Nephron progenitor cell (in vitro differentiated cells): ENCODE measurements around the gene METTL18.

ENCODE experiments used
- DNase-seq: peaks from one replicate; pipeline ENCODE4 v3.0.0; 2021
- H3K27ac Mint-ChIP-seq: 2 replicates; pipeline ENCODE4 v1.8.0; 2021; ENCODE audit warnings: mild to moderate bottlenecking, moderate library complexity, mixed read lengths
- H3K27me3 Mint-ChIP-seq: 2 replicates; pipeline ENCODE4 v1.8.0; 2021; ENCODE audit warnings: mild to moderate bottlenecking, low read depth, mixed read lengths; ENCODE audit not compliant: poor library complexity
- H3K36me3 Mint-ChIP-seq: 2 replicates; pipeline ENCODE4 v1.8.0; 2021; ENCODE audit warnings: low read depth, mixed read lengths
- H3K4me1 Mint-ChIP-seq: 2 replicates; pipeline ENCODE4 v1.8.0; 2021; ENCODE audit warnings: mixed read lengths
- H3K4me3 Mint-ChIP-seq: 2 replicates; pipeline ENCODE4 v1.8.0; 2021; ENCODE audit warnings: mild to moderate bottlenecking, moderate library complexity, mixed read lengths
- H3K9me3 Mint-ChIP-seq: 2 replicates; pipeline ENCODE4 v1.8.0; 2021; ENCODE audit warnings: mild to moderate bottlenecking, moderate library complexity, mixed read lengths
- CTCF ChIP-seq: fragments of 200-600 bp; sonication (generic); IDR thresholded peaks from 2 replicates; pipeline ENCODE4 v1.5.0; 2021; ENCODE audit warnings: antibody characterized with exemption

Gene METTL18

DNA sequence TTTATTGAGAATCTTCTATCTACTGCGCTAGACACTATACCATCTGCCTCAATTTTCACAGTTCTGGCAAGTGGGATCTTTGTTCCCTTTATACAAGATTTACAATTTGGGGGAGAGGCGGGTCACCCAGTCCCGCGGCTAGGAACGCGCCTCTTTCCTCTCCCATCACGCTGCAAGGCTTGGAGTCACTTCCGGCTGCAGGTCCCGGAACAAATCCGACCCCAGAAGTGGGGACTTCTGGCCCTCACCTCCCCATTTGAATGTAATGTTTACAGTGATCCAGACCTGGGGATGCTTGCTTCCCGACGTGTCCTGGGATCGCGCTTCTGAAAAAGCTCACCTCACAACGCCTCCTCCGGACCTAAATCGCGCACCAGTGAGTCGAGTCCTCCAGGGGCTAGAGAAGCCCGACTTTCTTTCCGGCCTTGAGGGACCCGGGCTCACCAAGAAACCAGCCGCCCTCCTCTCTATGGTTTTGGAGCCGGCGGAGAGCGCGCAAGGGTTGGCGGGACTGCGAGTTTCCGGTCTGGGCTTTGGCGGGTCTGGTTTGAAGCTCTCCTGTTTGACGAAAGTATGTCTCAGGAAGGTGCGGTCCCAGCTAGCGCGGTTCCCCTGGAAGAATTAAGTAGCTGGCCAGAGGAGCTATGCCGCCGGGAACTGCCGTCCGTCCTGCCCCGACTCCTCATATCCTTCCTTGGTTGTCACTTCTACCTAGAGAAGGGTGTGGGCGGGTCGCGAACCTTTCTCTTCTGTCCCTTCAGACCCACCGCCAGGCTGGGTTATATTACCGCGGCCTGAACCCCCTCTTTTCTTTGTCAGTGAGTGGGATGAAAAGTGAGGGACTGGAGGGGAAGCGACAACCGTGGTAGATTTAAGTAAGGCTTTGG lies at the start of gene METTL18:
METTL18 (minus strand) TSS at position 378 of the 887 bp plus-strand sequence. CDS start 1,212 bp downstream, outside the sequence.
- H3K27ac Mint-ChIP-seq: peak within 1 kb of the TSS; percentile 98
- H3K4me1 Mint-ChIP-seq: peaks cover 38% of the 10 kb centered on the region
- no peaks in the 10 kb centered on the region for H3K9me3 Mint-ChIP-seq
- peak; percentile 86 for DNase-seq
- H3K27me3 Mint-ChIP-seq: peaks cover 3% of the 10 kb centered on the region
- peaks cover 45% of the 10 kb centered on the region for H3K36me3 Mint-ChIP-seq
- no peak for TF ChIP-seq CTCF
- H3K4me3 Mint-ChIP-seq: peak within 1 kb of the TSS; percentile 87

GRCh38 chr1:169838942-169839341 lies 44.2 kb upstream of the METTL18 start:
- H3K27me3 Mint-ChIP-seq: peaks cover 2% of the 10 kb centered on the region
- peaks cover 84% of the 10 kb centered on the region for H3K36me3 Mint-ChIP-seq
- H3K4me3 Mint-ChIP-seq: no peak overlapping the region
- TF ChIP-seq CTCF: no peak
- no peaks in the 10 kb centered on the region for H3K4me1 Mint-ChIP-seq
- DNase-seq: no peak
- H3K27ac Mint-ChIP-seq: no peak overlapping the region
- H3K9me3 Mint-ChIP-seq: peaks cover 32% of the 10 kb centered on the region

GRCh38 chr1:169836198-169836597 lies 41.5 kb upstream of the METTL18 start:
- H3K4me3 Mint-ChIP-seq: no peak overlapping the region
- H3K27ac Mint-ChIP-seq: no peak overlapping the region
- DNase-seq: no peak
- no peaks in the 10 kb centered on the region for H3K4me1 Mint-ChIP-seq
- H3K27me3 Mint-ChIP-seq: peaks cover 2% of the 10 kb centered on the region
- H3K9me3 Mint-ChIP-seq: peaks cover 32% of the 10 kb centered on the region
- peaks cover 81% of the 10 kb centered on the region for H3K36me3 Mint-ChIP-seq
- TF ChIP-seq CTCF: no peak

GRCh38 chr1:169835647-169836046 lies 40.9 kb upstream of the METTL18 start:
- Mint-ChIP-seq H3K36me3 (peaks cover 81% of the 10 kb centered on the region), H3K9me3 (peaks cover 26% of the 10 kb centered on the region), H3K4me1 (no peaks in the 10 kb centered on the region), H3K27ac (no peak overlapping the region), H3K27me3 (peaks cover 2% of the 10 kb centered on the region), H3K4me3 (no peak overlapping the region)
- no peak for TF ChIP-seq CTCF
- DNase-seq: no peak

DNA sequence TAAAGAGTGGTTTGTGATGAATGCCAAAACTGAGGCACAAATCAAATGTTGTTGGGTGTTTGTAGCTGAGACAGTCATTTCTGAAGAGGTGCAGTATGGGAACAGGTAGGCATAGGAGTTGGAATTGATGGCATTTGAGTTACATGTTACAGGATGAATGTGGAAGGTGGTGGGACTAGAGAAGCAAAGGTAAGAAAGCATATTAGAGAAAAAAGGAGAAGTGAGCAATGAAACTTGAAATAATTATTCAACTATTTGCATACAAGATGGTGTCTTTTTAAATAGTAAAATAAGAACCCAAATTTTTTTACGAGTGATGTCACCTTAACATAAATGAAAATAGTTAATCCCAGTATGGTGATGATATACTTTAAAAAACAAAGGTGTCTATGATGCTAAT lies 40.2 kb upstream of the METTL18 start:
- Mint-ChIP-seq H3K36me3 (peaks cover 79% of the 10 kb centered on the region), H3K4me3 (no peak overlapping the region), H3K9me3 (peaks cover 19% of the 10 kb centered on the region), H3K27me3 (peaks cover 1% of the 10 kb centered on the region), H3K4me1 (no peaks in the 10 kb centered on the region), H3K27ac (no peak overlapping the region)
- no peak for TF ChIP-seq CTCF
- no peak for DNase-seq
